Erythroblast (primary cell): ENCODE measurements around the gene GPR151.

Source experiments
- GATA1 ChIP-seq: IDR thresholded peaks from 2 replicates; pipeline ENCODE4 v1.6.1; 2011; ENCODE audit warnings: low read depth, mild to moderate bottlenecking, control low read depth, low read length, moderate library complexity
- POLR2A ChIP-seq: IDR thresholded peaks from 2 replicates; pipeline ENCODE4 v1.6.1; 2011; ENCODE audit warnings: mild to moderate bottlenecking, low read length

GRCh38 chr5:146507428-146507827 is 8.6 kb downstream of the GPR151 start:
- TF ChIP-seq POLR2A (no peak), GATA1 (no peak)
